Peyer's patch (tissue), 4 donors: ENCODE results near the gene NUDT6. TPM values are rescaled to one million over a fixed set of nuclear protein-coding genes. Genes with fewer than 3 reads are reported as not detected.
"Not testable (repeated sequence)": the region's sequence is repeated elsewhere in the genome, so short reads cannot be mapped to it uniquely, and the experiment has no call there.

Experiments used
- DNase-seq, 3 donors: peaks; one replicate each; pipeline ENCODE4 v3.0.0-alpha.2; 2017 to 2019
- H3K27ac ChIP-seq, 4 donors: fragments of 200-600 bp; sonication (generic); one replicate each; pipeline ENCODE4 v1.5.1; 2016 to 2019
- H3K27me3 ChIP-seq, 2 donors: fragments of 200-600 bp; sonication (generic); one replicate each; pipeline ENCODE4 v1.5.1; 2019
- H3K36me3 ChIP-seq, 3 donors: fragments of 200-600 bp; sonication (generic); one replicate each; pipeline ENCODE4 v1.5.1; 2016 to 2019
- H3K4me1 ChIP-seq, 4 donors: fragments of 200-600 bp; sonication (generic); one replicate each; pipeline ENCODE4 v1.5.1; 2016 to 2019
- H3K4me3 ChIP-seq, 4 donors: fragments of 200-600 bp; sonication (generic); 1 replicate in 3 of 4; 2 replicates in 1 of 4; pipeline ENCODE4 v1.5.1; 2016 to 2019; ENCODE audit warnings: mild to moderate bottlenecking in 1 of 4
- H3K9me3 ChIP-seq, 4 donors: fragments of 200-600 bp; sonication (generic); one replicate each; pipeline ENCODE4 v1.5.1; 2016 to 2019; ENCODE audit warnings: mild to moderate bottlenecking in 1 of 4
- CTCF ChIP-seq, 6 experiments: fragments of 450-650 bp in 4 of 6; fragments of 200-600 bp in 2 of 6; sonication (generic) in 1 of 6; IDR thresholded peaks; one replicate each; pipeline ENCODE4 v1.5.1; 2017 to 2019; ENCODE audit warnings: antibody characterized with exemption in 6 of 6, mild to moderate bottlenecking in 3 of 6, moderate library complexity in 1 of 6
- POLR2A ChIP-seq, 2 donors: fragments of 450-650 bp; IDR thresholded peaks; one replicate each; pipeline ENCODE4 v1.5.1; 2017; ENCODE audit warnings: antibody characterized with exemption in 2 of 2, mild to moderate bottlenecking in 2 of 2, moderate library complexity in 2 of 2
- total RNA-seq, 4 donors: library from RNA; depleted of rRNA; stranded (reverse); fragments of >200 nt; gene quantifications; one replicate each; pipeline ENCODE4 v1.1.0, GENCODE V29; 2016

The NUDT6 gene
- total RNA-seq, 4 donors from 2014 or later = 8.7 to 12.4 (median 10.5) TPM

- no peaks in the 10 kb centered on the region for H3K9me3 ChIP-seq
- no peaks in the 10 kb centered on the region for H3K27me3 ChIP-seq
- H3K27ac ChIP-seq = no peak overlapping the region
- H3K4me1 ChIP-seq = peaks cover 0 to 5% (median 0%) of the 10 kb centered on the region in 4 donors
- TF ChIP-seq POLR2A (IDR thresholded peaks at IDR 0.05) (no peak), CTCF (IDR thresholded peaks at IDR 0.05) (no peak)
- H3K36me3 ChIP-seq = no peaks in the 10 kb centered on the region
- H3K4me3 ChIP-seq = no peak overlapping the region
- no peak for DNase-seq
These were observed 70.8 kb downstream of the NUDT6 start for GRCh38 chr4:122851568-122851967.

GRCh38 chr4:122849789-122850188 lies 72.6 kb downstream of the NUDT6 start:
- not testable (repeated sequence) for H3K9me3 ChIP-seq, H3K36me3 ChIP-seq, H3K27me3 ChIP-seq, H3K4me3 ChIP-seq, DNase-seq, H3K4me1 ChIP-seq, H3K27ac ChIP-seq

- Histone ChIP-seq H3K27ac (no peak overlapping the region), H3K27me3 (no peaks in the 10 kb centered on the region), H3K4me1 (peaks cover 0 to 5% (median 0%) of the 10 kb centered on the region in 4 donors), H3K36me3 (no peaks in the 10 kb centered on the region), H3K4me3 (no peak overlapping the region), H3K9me3 (no peaks in the 10 kb centered on the region)
- TF ChIP-seq CTCF (IDR thresholded peaks at IDR 0.05) (no peak), POLR2A (IDR thresholded peaks at IDR 0.05) (no peak)
- DNase-seq = no peak
These were observed 74.5 kb downstream of the NUDT6 start for GRCh38 chr4:122847931-122848330.

GRCh38 chr4:122845760-122846159 lies 76.6 kb downstream of the NUDT6 start:
- no peak for TF ChIP-seq POLR2A (IDR thresholded peaks at IDR 0.05)
- no peak for TF ChIP-seq CTCF (IDR thresholded peaks at IDR 0.05)
- no peak for DNase-seq
- Histone ChIP-seq H3K9me3 (no peaks in the 10 kb centered on the region), H3K4me3 (no peak overlapping the region), H3K27ac (no peak overlapping the region), H3K4me1 (peaks cover 0 to 6% (median 0%) of the 10 kb centered on the region in 4 donors), H3K27me3 (no peaks in the 10 kb centered on the region), H3K36me3 (no peaks in the 10 kb centered on the region)

GRCh38 chr4:122845066-122845465 lies 77.3 kb downstream of the NUDT6 start:
- Histone ChIP-seq H3K4me3 (no peak overlapping the region), H3K27me3 (no peaks in the 10 kb centered on the region), H3K4me1 (peaks cover 0 to 6% (median 0%) of the 10 kb centered on the region in 4 donors), H3K36me3 (no peaks in the 10 kb centered on the region), H3K27ac (no peak overlapping the region), H3K9me3 (no peaks in the 10 kb centered on the region)
- DNase-seq = no peak
- TF ChIP-seq CTCF (IDR thresholded peaks at IDR 0.05) (no peak), POLR2A (IDR thresholded peaks at IDR 0.05) (no peak)

- DNase-seq, H3K4me1 ChIP-seq, H3K27ac ChIP-seq, H3K36me3 ChIP-seq, H3K27me3 ChIP-seq, H3K9me3 ChIP-seq, H3K4me3 ChIP-seq: not testable (repeated sequence)
These were observed 78.0 kb downstream of the NUDT6 start for GRCh38 chr4:122844391-122844790.

GRCh38 chr4:122842984-122843531 lies 79.3 kb downstream of the NUDT6 start:
- DNase-seq = no peak

More at GRCh38 chr4:122842984-122843531, 79.3 kb downstream of the NUDT6 start:
- no peaks in the 10 kb centered on the region for H3K36me3 ChIP-seq
- no peaks in the 10 kb centered on the region for H3K9me3 ChIP-seq
- TF ChIP-seq POLR2A (IDR thresholded peaks at IDR 0.05) (no peak), CTCF (IDR thresholded peaks at IDR 0.05) (no peak)
- peaks cover 0 to 6% (median 0%) of the 10 kb centered on the region in 4 donors for H3K4me1 ChIP-seq
- no peak overlapping the region for H3K4me3 ChIP-seq
- peak overlapping the region in 1 of 4 donors; percentile 18 for H3K27ac ChIP-seq
- no peaks in the 10 kb centered on the region for H3K27me3 ChIP-seq
